Eye (tissue), 1 donor: ENCODE data around the gene ARHGEF12.

Experiments used
- DNase-seq: peaks from one replicate; pipeline ENCODE4 v3.0.0-alpha.2; 2015

The ARHGEF12 gene

GRCh38 chr11:120431633-120432032, 95.4 kb downstream of the ARHGEF12 start:
- DNase-seq = no peak

DNA sequence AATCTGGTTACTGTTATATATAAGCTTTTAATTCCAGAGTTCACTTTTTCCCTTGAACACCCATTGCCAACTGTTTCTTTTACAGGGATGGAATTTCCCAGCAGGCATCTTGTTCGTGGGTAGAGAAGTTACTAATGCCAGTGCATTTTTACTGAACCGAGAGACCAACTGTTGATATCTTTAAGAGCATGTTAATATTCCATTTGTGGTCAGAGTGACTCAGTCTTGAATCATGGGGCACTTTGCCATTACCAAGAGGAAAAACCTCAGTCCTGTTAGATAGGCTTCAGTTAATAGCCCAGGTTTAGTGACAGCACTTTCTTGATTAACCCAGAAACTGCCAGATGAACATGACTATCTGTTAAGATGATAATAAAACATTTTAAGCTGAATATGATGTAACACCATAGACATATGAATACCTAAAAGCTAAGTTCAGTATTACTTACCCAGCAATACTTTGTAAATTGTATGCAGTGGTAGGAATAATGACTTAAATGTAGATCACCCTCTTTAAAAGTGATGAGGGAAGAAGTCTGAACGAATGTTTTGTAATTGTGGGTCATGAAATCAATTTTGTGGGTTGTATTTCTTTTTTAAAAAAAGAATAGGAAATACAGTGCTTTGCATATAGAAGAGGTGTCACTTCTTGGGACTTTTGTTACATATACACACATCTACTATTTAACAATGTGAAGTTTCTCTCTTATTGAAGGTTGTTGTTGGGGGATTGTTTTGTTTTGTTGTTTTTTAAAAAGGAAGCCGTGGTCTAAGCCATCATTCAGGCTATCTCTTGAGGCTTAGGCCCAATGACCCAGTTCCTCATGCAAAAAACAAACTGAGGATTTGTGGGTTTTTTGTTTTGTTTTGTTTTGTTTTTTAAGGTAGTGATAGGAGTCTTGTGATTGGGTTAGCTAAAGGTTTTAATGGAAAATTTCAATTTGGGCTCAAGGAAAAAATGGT, 96.1 kb downstream of the ARHGEF12 start:
- DNase-seq = peak; percentile 33

GRCh38 chr11:120441592-120441991, 105.4 kb downstream of the ARHGEF12 start:
- DNase-seq = no peak

DNA sequence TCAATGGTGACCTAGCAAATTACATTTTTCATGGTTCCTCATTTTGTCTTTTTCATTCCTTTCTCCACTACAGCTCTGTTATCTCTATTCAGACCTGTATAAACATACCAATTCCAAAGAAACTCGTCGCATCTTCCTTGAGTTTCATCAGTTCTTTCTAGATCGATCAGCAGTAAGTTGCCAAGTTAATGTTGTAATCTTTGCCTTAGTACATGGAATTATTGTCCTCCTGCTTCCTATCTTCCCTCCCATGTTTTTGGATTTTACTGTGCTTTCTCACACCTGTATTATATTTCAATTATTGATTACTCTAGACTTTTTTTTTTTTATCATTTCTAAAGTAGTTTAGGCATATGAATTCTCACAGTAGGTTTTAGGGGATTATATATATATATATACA, 105.8 kb downstream of the ARHGEF12 start:
- DNase-seq = no peak

- DNase-seq = no peak
Measured at GRCh38 chr11:120446802-120447201, 110.6 kb downstream of the ARHGEF12 start.

DNA sequence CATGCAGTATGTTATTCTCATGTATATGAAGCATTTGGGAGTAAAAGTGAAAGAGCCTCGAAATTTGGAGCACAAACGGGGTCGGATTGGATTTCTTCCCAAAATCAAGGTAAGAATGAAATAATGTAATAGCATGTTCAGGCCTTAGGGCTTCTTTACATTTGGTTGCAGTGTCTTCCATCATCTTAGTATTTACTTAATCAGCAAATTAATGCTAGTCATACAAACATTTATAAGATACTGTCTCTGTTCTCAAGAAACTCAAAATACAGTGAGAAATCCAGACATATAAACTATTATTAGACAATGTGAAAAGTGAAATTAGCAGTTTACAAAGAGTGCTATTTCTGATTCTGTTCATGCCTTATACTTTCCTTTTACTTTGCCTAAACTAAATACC, 112.0 kb downstream of the ARHGEF12 start:
- DNase-seq = no peak

- DNase-seq = no peak
Measured at GRCh38 chr11:120455487-120455886, 119.3 kb downstream of the ARHGEF12 start.

DNA sequence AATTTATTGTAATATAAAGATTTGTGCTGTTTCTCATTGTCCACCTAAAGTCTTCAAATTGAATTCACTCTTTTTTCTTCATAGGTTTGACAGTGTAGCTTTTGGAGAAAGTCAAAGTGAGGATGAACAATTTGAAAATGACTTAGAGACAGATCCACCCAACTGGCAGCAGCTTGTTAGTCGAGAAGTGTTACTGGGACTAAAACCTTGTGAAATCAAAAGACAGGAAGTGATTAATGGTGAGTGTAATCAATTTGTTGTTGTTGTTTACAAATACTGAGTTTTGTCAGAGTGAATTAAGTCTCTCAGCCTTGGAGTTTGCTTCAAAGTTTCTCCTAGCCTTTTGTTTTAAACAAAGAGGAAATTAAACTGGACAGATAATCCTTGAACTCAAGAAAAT, 121.8 kb downstream of the ARHGEF12 start:
- DNase-seq = no peak

- DNase-seq = no peak
Measured at GRCh38 chr11:120462825-120463224, 126.6 kb downstream of the ARHGEF12 start.

GRCh38 chr11:120465921-120466534, 129.8 kb downstream of the ARHGEF12 start:
- DNase-seq = no peak

GRCh38 chr11:120467627-120468026, 131.4 kb downstream of the ARHGEF12 start:
- DNase-seq = no peak

- DNase-seq = no peak
Measured at GRCh38 chr11:120471131-120471530, 134.9 kb downstream of the ARHGEF12 start.

DNA sequence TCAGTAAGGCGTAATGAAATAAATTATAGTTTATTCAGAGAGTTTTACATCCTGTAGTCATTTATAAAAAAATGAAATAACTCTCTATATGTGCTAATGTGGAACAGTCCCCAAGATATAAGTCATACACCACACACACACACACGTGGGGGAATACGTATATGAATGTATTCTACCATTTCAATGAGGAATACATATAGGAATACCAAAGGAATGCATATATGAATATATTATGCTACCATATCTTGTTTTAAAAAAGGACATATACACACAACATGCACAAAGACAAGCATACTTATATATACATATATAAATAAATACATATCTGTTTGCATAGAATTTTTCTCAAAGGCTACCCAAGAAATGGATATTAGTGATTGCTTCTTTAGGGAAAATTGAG, 135.8 kb downstream of the ARHGEF12 start:
- no peak for DNase-seq

- DNase-seq = no peak
Measured at GRCh38 chr11:120473503-120473902, 137.3 kb downstream of the ARHGEF12 start.

- no peak for DNase-seq
Measured at GRCh38 chr11:120482149-120482548, 145.9 kb downstream of the ARHGEF12 start.

- no peak for DNase-seq
Measured at GRCh38 chr11:120484722-120485121, 148.5 kb downstream of the ARHGEF12 start.

DNA sequence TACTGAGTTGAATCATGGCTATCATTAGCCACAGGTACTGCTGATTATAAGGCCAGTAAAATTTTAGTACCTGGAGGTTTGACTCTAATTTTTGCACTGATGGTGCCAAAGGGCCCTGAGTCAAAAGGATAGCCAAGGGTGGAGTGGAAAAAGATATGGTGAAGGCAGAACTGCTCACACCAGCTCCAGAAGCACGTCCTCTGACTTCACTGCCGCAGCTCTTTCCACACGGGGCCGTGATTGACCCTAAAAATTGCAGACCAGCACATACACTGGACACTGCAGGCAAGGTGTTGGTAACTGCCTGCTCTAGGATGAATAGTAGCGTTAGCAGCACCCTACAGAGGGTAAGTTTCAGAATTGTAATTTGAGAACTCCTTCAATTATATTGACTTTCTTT, 149.9 kb downstream of the ARHGEF12 start:
- DNase-seq = no peak

DNA sequence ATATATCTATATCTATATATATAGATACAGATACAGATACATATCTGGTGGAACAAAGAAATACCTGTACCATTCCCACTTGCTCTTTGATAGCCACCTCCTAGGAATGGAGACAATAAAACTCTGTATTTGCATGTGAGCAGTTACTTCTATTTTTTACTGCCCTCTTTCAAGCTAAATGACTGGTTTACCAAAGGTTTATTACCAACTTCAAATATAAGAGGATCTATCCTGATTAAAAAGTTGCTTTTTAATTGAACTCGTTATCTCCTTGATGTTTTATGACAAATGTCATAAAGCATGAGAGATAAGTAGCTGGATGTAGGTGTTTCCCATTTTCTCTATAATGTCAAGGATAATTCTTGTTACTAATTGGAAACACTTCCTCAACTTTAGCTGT, 153.6 kb downstream of the ARHGEF12 start:
- DNase-seq = no peak

- DNase-seq = no peak
Measured at GRCh38 chr11:120492486-120492885, 156.3 kb downstream of the ARHGEF12 start.

- DNase-seq = no peak
Measured at GRCh38 chr11:120494595-120494994, 158.4 kb downstream of the ARHGEF12 start.

DNA sequence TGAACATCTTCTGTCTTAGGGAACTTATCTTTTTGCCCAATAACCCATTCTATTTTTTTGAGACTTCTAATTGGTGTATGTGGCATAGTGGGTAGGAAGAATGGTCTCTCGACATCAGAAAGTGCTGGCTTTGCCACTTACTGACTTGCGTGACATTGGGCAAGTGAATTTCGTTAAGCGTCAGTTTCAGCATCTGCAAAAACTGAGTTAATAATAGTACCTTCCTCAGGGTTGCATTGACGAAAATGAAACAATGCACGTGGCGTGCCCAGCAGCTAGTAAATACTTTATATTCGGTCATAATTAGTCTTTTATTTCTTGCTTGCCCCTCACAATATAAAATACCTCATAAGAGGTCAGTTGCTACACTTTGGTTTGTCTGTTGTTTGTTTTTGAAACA, 162.9 kb downstream of the ARHGEF12 start:
- DNase-seq = no peak

GRCh38 chr11:120499859-120500258, 163.6 kb downstream of the ARHGEF12 start:
- no peak for DNase-seq

- DNase-seq = no peak
Measured at GRCh38 chr11:120500414-120501071, 164.3 kb downstream of the ARHGEF12 start.

DNA sequence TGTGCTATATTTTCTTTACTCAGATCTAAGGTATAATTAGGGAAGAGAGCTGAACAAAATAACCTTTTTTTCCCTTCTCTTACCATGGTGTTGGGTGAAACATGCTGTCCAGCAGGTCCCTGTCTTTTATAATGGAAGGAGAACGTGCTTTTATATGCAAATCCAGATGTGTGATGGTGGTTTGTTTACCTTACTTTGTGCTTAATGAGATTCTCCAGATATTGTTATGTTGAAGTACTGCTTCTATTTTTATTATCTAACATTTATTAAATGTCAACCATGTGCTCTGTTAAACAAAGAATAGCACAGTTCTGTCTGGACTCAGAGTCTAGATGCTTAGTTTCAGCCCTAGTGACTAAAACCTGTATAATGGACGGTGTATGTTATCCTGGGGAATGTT, 165.2 kb downstream of the ARHGEF12 start:
- DNase-seq = no peak
